Esophagus muscularis mucosa (tissue), 4 donors: ENCODE results near the gene ANK3.

Experiments
- CTCF ChIP-seq, 3 experiments: fragments of 200-600 bp in 2 of 3; fragments of 450-650 bp in 1 of 3; sonication (generic) in 2 of 3; IDR thresholded peaks; one replicate each; pipeline ENCODE4 v1.5.1; 2017 to 2019; ENCODE audit warnings: antibody characterized with exemption in 3 of 3, mild to moderate bottlenecking in 2 of 3, moderate library complexity in 1 of 3
- EP300 ChIP-seq: sonication (generic); formaldehyde crosslinking; IDR thresholded peaks from one replicate; pipeline ENCODE4 v1.6.1; 2017; ENCODE audit warnings: antibody characterized with exemption
- POLR2A ChIP-seq: fragments of 450-650 bp; IDR thresholded peaks from one replicate; pipeline ENCODE4 v1.6.1; 2017; ENCODE audit warnings: antibody characterized with exemption, moderate library complexity, mild to moderate bottlenecking, low read depth
- POLR2AphosphoS5 ChIP-seq, 2 donors: sonication (generic); formaldehyde crosslinking; IDR thresholded peaks; one replicate each; pipeline ENCODE4 v1.6.1; 2017; ENCODE audit warnings: antibody characterized with exemption in 2 of 2

GRCh38 chr10:60338786-60339185, 50.9 kb downstream of the ANK3 start:
- TF ChIP-seq POLR2A (no peak), EP300 (no peak), CTCF (IDR thresholded peaks at IDR 0.05) (no peak), POLR2AphosphoS5 (IDR thresholded peaks at IDR 0.05) (no peak)
